Cardiac muscle cell (in vitro differentiated cells and primary cell): ENCODE data around the gene SLC26A2. TPM values are rescaled to one million over a fixed set of nuclear protein-coding genes. Genes with fewer than 3 reads are reported as not detected.
"Not testable (repeated sequence)": the region's sequence is repeated elsewhere in the genome, so short reads cannot be mapped to it uniquely, and the experiment has no call there.

Experiments used
- DNase-seq, 2 donors: peaks; one replicate each; pipeline versions ENCODE4 v3.0.0 to v3.0.0-alpha.2; 2010 to 2017; ENCODE audit warnings: low read depth in 1 of 2, low spot score in 1 of 2
- H3K27ac ChIP-seq: fragments of 200-600 bp; sonication (generic); 2 replicates; pipeline ENCODE4 v1.5.1; 2016
- H3K27me3 ChIP-seq: fragments of 200-600 bp; sonication (generic); 2 replicates; pipeline ENCODE4 v1.6.0; 2016; ENCODE audit warnings: control low read depth
- H3K36me3 ChIP-seq: fragments of 200-600 bp; sonication (generic); 2 replicates; pipeline ENCODE4 v1.5.1; 2016; ENCODE audit warnings: control low read depth
- H3K4me1 ChIP-seq: fragments of 200-600 bp; sonication (generic); 2 replicates; pipeline ENCODE4 v1.8.1; 2017; ENCODE audit warnings: low read depth, mild to moderate bottlenecking, mixed run types
- H3K4me3 ChIP-seq: fragments of 200-600 bp; sonication (generic); 2 replicates; pipeline ENCODE4 v1.5.1; 2016; ENCODE audit warnings: mild to moderate bottlenecking
- H3K9me3 ChIP-seq: fragments of 200-600 bp; sonication (generic); 2 replicates; pipeline ENCODE4 v1.5.1; 2017; ENCODE audit warnings: low read depth, mild to moderate bottlenecking, control low read depth
- CTCF ChIP-seq: IDR thresholded peaks from 2 replicates; pipeline ENCODE4 v1.5.1; 2012; ENCODE audit warnings: low read depth, mild to moderate bottlenecking, low read length
- polyA plus RNA-seq: library from polyadenylated mRNA; unstranded; fragments of >200 nt; fragmentation: Nextera tagmentation; extraction: Ambion mirVana; gene quantifications from 2 replicates; pipeline ENCODE4 v1.2.1, GENCODE V29; 2016
- total RNA-seq: library from RNA; depleted of rRNA; stranded (reverse); fragments of >200 nt; gene quantifications from 2 replicates; pipeline ENCODE4 v1.2.3, GENCODE V29; 2016

SLC26A2 gene
- total and polyA plus RNA-seq, 2 experiments from 2014 or later, result 4.4 to 7.0 TPM

GRCh38 chr5:150024346-150024984 lies 63.9 kb downstream of the SLC26A2 start:
- Histone ChIP-seq H3K27me3 (no peaks in the 10 kb centered on the region), H3K9me3 (no peaks in the 10 kb centered on the region), H3K4me1 (peaks cover 43% of the 10 kb centered on the region), H3K4me3 (no peak overlapping the region), H3K27ac (peak overlapping the region; percentile 86), H3K36me3 (peaks cover 31% of the 10 kb centered on the region)
- DNase-seq, result peak in 1 of 2 donors; percentile 49
- TF ChIP-seq CTCF, result no peak

GRCh38 chr5:150026682-150027172 lies 66.2 kb downstream of the SLC26A2 start:
- Histone ChIP-seq H3K9me3 (no peaks in the 10 kb centered on the region), H3K36me3 (peaks cover 29% of the 10 kb centered on the region), H3K4me3 (no peak overlapping the region), H3K27me3 (no peaks in the 10 kb centered on the region), H3K27ac (no peak overlapping the region), H3K4me1 (peaks cover 45% of the 10 kb centered on the region)
- DNase-seq, result no peak
- TF ChIP-seq CTCF, result no peak

GRCh38 chr5:150028047-150028446 lies 67.5 kb downstream of the SLC26A2 start:
- not testable (repeated sequence) for H3K27ac ChIP-seq, H3K27me3 ChIP-seq, H3K9me3 ChIP-seq, DNase-seq, H3K4me3 ChIP-seq
- H3K36me3 ChIP-seq, result peaks cover 40% of the 10 kb centered on the region
- H3K4me1 ChIP-seq, result peaks cover 45% of the 10 kb centered on the region

GRCh38 chr5:150033334-150033733 lies 72.8 kb downstream of the SLC26A2 start:
- Histone ChIP-seq H3K9me3 (no peaks in the 10 kb centered on the region), H3K27me3 (no peaks in the 10 kb centered on the region), H3K4me1 (peaks cover 25% of the 10 kb centered on the region), H3K4me3 (no peak overlapping the region), H3K27ac (peak overlapping the region; percentile 49), H3K36me3 (peaks cover 42% of the 10 kb centered on the region)
- no peak for DNase-seq
- TF ChIP-seq CTCF, result no peak

GRCh38 chr5:150034662-150035061 lies 74.1 kb downstream of the SLC26A2 start:
- H3K27me3 ChIP-seq, result no peaks in the 10 kb centered on the region
- TF ChIP-seq CTCF, result no peak
- no peak overlapping the region for H3K27ac ChIP-seq
- H3K36me3 ChIP-seq, result peaks cover 47% of the 10 kb centered on the region
- no peak overlapping the region for H3K4me3 ChIP-seq
- peaks cover 18% of the 10 kb centered on the region for H3K4me1 ChIP-seq
- peak in 1 of 2 donors; percentile 81 for DNase-seq
- no peaks in the 10 kb centered on the region for H3K9me3 ChIP-seq

- no peak for DNase-seq
- Histone ChIP-seq H3K27me3 (no peaks in the 10 kb centered on the region), H3K4me3 (no peak overlapping the region), H3K27ac (no peak overlapping the region), H3K36me3 (peaks cover 43% of the 10 kb centered on the region), H3K9me3 (no peaks in the 10 kb centered on the region), H3K4me1 (peaks cover 16% of the 10 kb centered on the region)
- no peak for TF ChIP-seq CTCF
Measured at GRCh38 chr5:150035139-150035895, 74.8 kb downstream of the SLC26A2 start.
